HepG2 (cell line): ENCODE measurements around the gene ACACB. TPM values are rescaled to one million over a fixed set of nuclear protein-coding genes. Genes with fewer than 3 reads are reported as not detected.

Experiments
- ATAC-seq: fragments of 200-7000 bp; cut with Tn5 transposase; 3 replicates; pipeline ENCODE4 v1.9.1; 2020; ENCODE audit warnings: mild to moderate bottlenecking, moderate library complexity
- BruUV-seq: library from RNA; stranded (reverse); fragments of 400-500 nt; replicated peaks from 2 replicates; lab custom pipeline; 2021; lab: Mats Ljungman, UMichigan
- CTCF ChIA-PET: fragments of 300-600 bp; formaldehyde crosslinking; extraction: SDS; loops from one replicate; lab custom pipeline; 2021; ENCODE audit warnings: low total read pairs, inconsistent platforms, low intra/inter-chr PET ratio; lab: Yijun Ruan, JAX
- POLR2A ChIA-PET: fragments of 350-600 bp; sonication (Branson Sonifier 250); formaldehyde crosslinking; loops from one replicate; lab custom pipeline; 2020; ENCODE audit warnings: antibody characterized with exemption, inconsistent platforms; lab: Yijun Ruan, JAX
- DNase-seq: peaks from one replicate; pipeline ENCODE4 v3.0.0-alpha.2; 2015; ENCODE audit warnings: low spot score
- FAIRE-seq: peaks from 3 replicates; lab custom pipeline; 2011; peaks lifted over from hg19 to GRCh38; lab: Jason Lieb, UNC
- H2AFZ ChIP-seq: one replicate; pipeline ENCODE4 v1.6.1; 2011; ENCODE audit warnings: low read length, inconsistent platforms
- H3K27ac ChIP-seq: fragments of 300-600 bp; 3 replicates; pipeline ENCODE4 v1.8.0; 2011; ENCODE audit warnings: mixed run types, mild to moderate bottlenecking, mixed read lengths, low read length, inconsistent platforms; ENCODE audit not compliant: insufficient read depth; ENCODE audit errors: extremely low read length
- H3K27me3 ChIP-seq, 2 experiments: fragments of 200-600 bp in 1 of 2; 2 replicates in 1 of 2; 3 replicates in 1 of 2; pipeline versions ENCODE4 v1.6.0 to v1.8.0; 2011; ENCODE audit warnings: low read length in 2 of 2, mild to moderate bottlenecking in 2 of 2, moderate library complexity in 2 of 2, inconsistent platforms in 1 of 2; ENCODE audit not compliant: insufficient read depth in 2 of 2, control insufficient read depth in 1 of 2
- H3K36me3 ChIP-seq, 2 experiments: fragments of 200-600 bp in 1 of 2; replicated peaks in 1 of 2; 2 replicates in 1 of 2; 3 replicates in 1 of 2; pipeline versions ENCODE4 v1.5.1 to v1.8.0; 2011; ENCODE audit warnings: low read length in 2 of 2, inconsistent platforms in 1 of 2; ENCODE audit not compliant: insufficient read depth in 2 of 2, control insufficient read depth in 1 of 2
- H3K4me1 ChIP-seq: 2 replicates; pipeline ENCODE4 v1.5.1; 2012; ENCODE audit warnings: low read length, inconsistent platforms; ENCODE audit not compliant: insufficient read depth
- H3K4me2 ChIP-seq: 2 replicates; pipeline ENCODE4 v1.6.0; 2011; ENCODE audit warnings: low read depth, low read length, inconsistent platforms
- H3K4me3 ChIP-seq, 3 experiments: fragments of 200-600 bp in 1 of 3; sonication (generic), shearing (Covaris generic) in 1 of 3; replicated peaks in 1 of 3; 2 replicates each; pipeline ENCODE4 v1.5.1; 2011 to 2016; ENCODE audit warnings: low read length in 3 of 3, inconsistent platforms in 2 of 3, low read depth in 2 of 3, mild to moderate bottlenecking in 2 of 3, control low read depth in 1 of 3, mixed read lengths in 1 of 3; ENCODE audit not compliant: insufficient read depth in 1 of 3
- H3K79me2 ChIP-seq: one replicate; pipeline ENCODE4 v1.6.1; 2011; ENCODE audit warnings: low read length, inconsistent platforms; ENCODE audit not compliant: insufficient read depth
- H3K9ac ChIP-seq: 2 replicates; pipeline ENCODE4 v1.6.0; 2011; ENCODE audit warnings: mild to moderate bottlenecking, low read depth, low read length, inconsistent platforms; ENCODE audit not compliant: insufficient read depth
- H3K9me3 ChIP-seq: 2 replicates; pipeline ENCODE4 v1.5.1; 2012; ENCODE audit warnings: mild to moderate bottlenecking, low read length
- H4K20me1 ChIP-seq: 2 replicates; pipeline ENCODE4 v1.6.0; 2011; ENCODE audit warnings: inconsistent platforms, mild to moderate bottlenecking, low read length, moderate library complexity; ENCODE audit not compliant: insufficient read depth
- AHR ChIP-seq: IDR thresholded peaks from 2 replicates; pipeline ENCODE4 v1.6.1; 2018; ENCODE audit warnings: missing genetic modification reagents, missing compliant biosample characterization
- ATM ChIP-seq: fragments of 450-650 bp; IDR thresholded peaks from 2 replicates; pipeline ENCODE4 v1.7.1; 2017; ENCODE audit warnings: mild to moderate bottlenecking, borderline replicate concordance
- DMAP1 ChIP-seq: IDR thresholded peaks from 2 replicates; pipeline ENCODE4 v1.6.1; 2016
- EED ChIP-seq: sonication (generic); formaldehyde crosslinking; IDR thresholded peaks from 2 replicates; pipeline ENCODE4 v1.5.0; 2020; ENCODE audit warnings: mild to moderate bottlenecking, missing genetic modification reagents
- JUN ChIP-seq: sonication (generic); formaldehyde crosslinking; IDR thresholded peaks from 2 replicates; pipeline ENCODE4 v1.4.0; 2020; ENCODE audit warnings: mild to moderate bottlenecking, missing genetic modification reagents
- KMT2B ChIP-seq: IDR thresholded peaks from 2 replicates; pipeline ENCODE4 v1.6.1; 2016; ENCODE audit warnings: missing genetic modification reagents, missing compliant biosample characterization
- LBX2 ChIP-seq: sonication (generic); formaldehyde crosslinking; IDR thresholded peaks from 2 replicates; pipeline ENCODE4 v1.5.0; 2020; ENCODE audit warnings: missing genetic modification reagents, mild to moderate bottlenecking, borderline replicate concordance
- NR2F1 ChIP-seq, 2 experiments: fragments of 450-650 bp in 1 of 2; formaldehyde crosslinking in 1 of 2; IDR thresholded peaks; 2 replicates each; pipeline versions ENCODE4 v1.5.0 to v1.6.1; 2016 to 2020; ENCODE audit warnings: mild to moderate bottlenecking in 1 of 2, missing compliant biosample characterization in 1 of 2, missing genetic modification reagents in 1 of 2, moderate library complexity in 1 of 2
- RFX1 ChIP-seq: fragments of 450-650 bp; IDR thresholded peaks from 2 replicates; pipeline ENCODE4 v1.6.1; 2017
- TOE1 ChIP-seq: sonication (generic); formaldehyde crosslinking; IDR thresholded peaks from 2 replicates; pipeline ENCODE4 v1.4.0; 2020; ENCODE audit warnings: mild to moderate bottlenecking, missing genetic modification reagents
- USF2 ChIP-seq, 2 experiments: sonication (generic) in 1 of 2; formaldehyde crosslinking in 1 of 2; IDR thresholded peaks; 2 replicates each; pipeline versions ENCODE4 v1.5.1 to v1.6.1; 2011 to 2020; ENCODE audit warnings: borderline replicate concordance in 1 of 2, low read depth in 1 of 2, low read length in 1 of 2, mild to moderate bottlenecking in 1 of 2, missing genetic modification reagents in 1 of 2, moderate library complexity in 1 of 2
- ZFX ChIP-seq: sonication (generic); formaldehyde crosslinking; IDR thresholded peaks from 2 replicates; pipeline ENCODE4 v1.4.0; 2020; ENCODE audit warnings: mild to moderate bottlenecking, low read depth, missing genetic modification reagents, moderate library complexity
- ZNF326 ChIP-seq: sonication (generic); formaldehyde crosslinking; IDR thresholded peaks from 2 replicates; pipeline ENCODE4 v1.4.0; 2020; ENCODE audit warnings: missing genetic modification reagents, borderline replicate concordance
- ZNF383 ChIP-seq: sonication (generic); formaldehyde crosslinking; IDR thresholded peaks from 2 replicates; pipeline ENCODE4 v1.4.0; 2020; ENCODE audit warnings: missing genetic modification reagents, mild to moderate bottlenecking, borderline replicate concordance
- ZNF446 ChIP-seq: sonication (generic); formaldehyde crosslinking; IDR thresholded peaks from 2 replicates; pipeline ENCODE4 v1.5.0; 2020; ENCODE audit warnings: mild to moderate bottlenecking, missing genetic modification reagents
- ZNF562 ChIP-seq: sonication (generic); formaldehyde crosslinking; IDR thresholded peaks from 2 replicates; pipeline ENCODE4 v1.8.0; 2022; ENCODE audit warnings: missing genetic modification reagents, borderline replicate concordance
- ZNF572 ChIP-seq: sonication (generic); formaldehyde crosslinking; IDR thresholded peaks from 2 replicates; pipeline ENCODE4 v1.5.1; 2020; ENCODE audit warnings: mild to moderate bottlenecking, missing genetic modification reagents
- ZNF597 ChIP-seq: sonication (generic); formaldehyde crosslinking; IDR thresholded peaks from 2 replicates; pipeline ENCODE4 v1.5.0; 2020; ENCODE audit warnings: missing genetic modification reagents
- ZNF614 ChIP-seq: IDR thresholded peaks from 2 replicates; pipeline ENCODE4 v1.6.1; 2018; ENCODE audit warnings: missing biosample characterization, missing genetic modification reagents, inconsistent platforms, borderline replicate concordance
- ZNF710 ChIP-seq: sonication (generic); formaldehyde crosslinking; IDR thresholded peaks from 2 replicates; pipeline ENCODE4 v1.5.0; 2020; ENCODE audit warnings: mild to moderate bottlenecking, missing genetic modification reagents, borderline replicate concordance
- WGBS: methylation state at CpG from one replicate; pipeline ENCODE4 v1.1.6; 2017; ENCODE audit warnings: low lambda C conversion rate; 5-methylcytosine and 5-hydroxymethylcytosine counted together
- in situ Hi-C: cut with HindIII; loops from 2 replicates; pipeline ENCODE4 v1.10.0; 2017; ENCODE audit warnings: low pct_unique_long_range_greater_than_20kb; ENCODE audit not compliant: extremely low pct_ligation_motif_present
- intact Hi-C: fragments of 100-400 bp; cut with micrococcal nuclease; formaldehyde crosslinking; loops from one replicate; pipeline ENCODE4 v1.10.0; 2022; ENCODE audit not compliant: unreplicated experiment
- polyA plus RNA-seq, 8 experiments: library from polyadenylated mRNA; depleted of rRNA in 3 of 8; stranded (reverse) in 7 of 8; unstranded in 1 of 8; fragments of >200 nt; fragmentation: Illumina TruSeq in 4 of 8; extraction: Trizol in 4 of 8; gene quantifications; 2 replicates each; pipeline versions ENCODE4 v1.2.1 to v1.2.3, GENCODE V29; 2011 to 2016; ENCODE audit warnings: low read depth in 4 of 8, missing spikeins in 1 of 8, mixed read lengths in 1 of 8; ENCODE audit not compliant: insufficient read depth in 1 of 8
- total RNA-seq, 5 experiments: library from RNA; depleted of rRNA; stranded (reverse); fragments of >200 nt; fragmentation: Illumina TruSeq; extraction: Trizol; gene quantifications; 2 replicates each; pipeline ENCODE4 v1.2.3, GENCODE V29; 2016; ENCODE audit warnings: low read depth in 1 of 5

ACACB gene
- total and polyA plus RNA-seq, 2 of the 13 experiments (the other 11 are each of a cell fraction or from before 2014, with no cell fraction given): 6.2 to 8.6 TPM

- no peak for TF ChIP-seq USF2 (IDR thresholded peaks at IDR 0.05; ENCODE audit: low read depth, low read length)
- no peak for TF ChIP-seq USF2 (CRISPR knock-in tag; IDR thresholded peaks at IDR 0.05; ENCODE audit: borderline replicate concordance)
- TF ChIP-seq RFX1: no peak
- no peak for TF ChIP-seq ZNF562 (CRISPR knock-in tag)
- no peak for TF ChIP-seq DMAP1 (CRISPR knock-in tag)
- no peak for TF ChIP-seq AHR (CRISPR knock-in tag)
- no peak for TF ChIP-seq ZNF614 (CRISPR knock-in tag)
- TF ChIP-seq ZFX (CRISPR knock-in tag): no peak
- no peak for TF ChIP-seq ZNF383 (CRISPR knock-in tag)
- TF ChIP-seq ZNF446: no peak
- no peak for TF ChIP-seq JUN (CRISPR knock-in tag)
These were observed 49.2 kb downstream of the ACACB start (continued) for GRCh38 chr12:109165599-109165998.

GRCh38 chr12:109166371-109166770 lies 50.0 kb downstream of the ACACB start:
- H3K36me3 ChIP-seq: peaks cover 3 to 15% of the 10 kb centered on the region in 2 experiments; a peak in 4 of 5 replicates
- intact Hi-C loops: no loop called here
- in situ Hi-C loops: no loop called here
- H3K27ac ChIP-seq: no peak overlapping the region
- no peak for FAIRE-seq
- 94% methylated on average over 9 of the region's 9 CpGs for WGBS
- ChIA-PET CTCF (no interaction called here), POLR2A (no interaction called here)
- ATAC-seq: no peak
- H3K79me2 ChIP-seq: no peaks in the 10 kb centered on the region
- no peaks in the 10 kb centered on the region for H3K9me3 ChIP-seq
- no peaks in the 10 kb centered on the region for H3K27me3 ChIP-seq
- H2AFZ ChIP-seq: no peak overlapping the region
- H3K4me1 ChIP-seq: no peaks in the 10 kb centered on the region
- no peaks in the 10 kb centered on the region for H4K20me1 ChIP-seq
- H3K4me2 ChIP-seq: no peak overlapping the region
- H3K4me3 ChIP-seq: no peak overlapping the region
- no peak for DNase-seq
- no TSS peak for BruUV-seq
- H3K9ac ChIP-seq: no peak overlapping the region
- TF ChIP-seq TOE1 (CRISPR knock-in tag) (no peak), ZNF597 (CRISPR knock-in tag) (no peak), LBX2 (CRISPR knock-in tag) (no peak), NR2F1 (CRISPR knock-in tag; IDR thresholded peaks at IDR 0.05) (no peak), ZNF710 (CRISPR knock-in tag) (no peak), ATM (no peak), ZNF326 (CRISPR knock-in tag) (no peak), KMT2B (CRISPR knock-in tag) (no peak), EED (CRISPR knock-in tag) (no peak), ZNF572 (CRISPR knock-in tag) (no peak)
